Measurements from ENCODE around the gene ADCY1.

ADCY1 gene

DNA sequence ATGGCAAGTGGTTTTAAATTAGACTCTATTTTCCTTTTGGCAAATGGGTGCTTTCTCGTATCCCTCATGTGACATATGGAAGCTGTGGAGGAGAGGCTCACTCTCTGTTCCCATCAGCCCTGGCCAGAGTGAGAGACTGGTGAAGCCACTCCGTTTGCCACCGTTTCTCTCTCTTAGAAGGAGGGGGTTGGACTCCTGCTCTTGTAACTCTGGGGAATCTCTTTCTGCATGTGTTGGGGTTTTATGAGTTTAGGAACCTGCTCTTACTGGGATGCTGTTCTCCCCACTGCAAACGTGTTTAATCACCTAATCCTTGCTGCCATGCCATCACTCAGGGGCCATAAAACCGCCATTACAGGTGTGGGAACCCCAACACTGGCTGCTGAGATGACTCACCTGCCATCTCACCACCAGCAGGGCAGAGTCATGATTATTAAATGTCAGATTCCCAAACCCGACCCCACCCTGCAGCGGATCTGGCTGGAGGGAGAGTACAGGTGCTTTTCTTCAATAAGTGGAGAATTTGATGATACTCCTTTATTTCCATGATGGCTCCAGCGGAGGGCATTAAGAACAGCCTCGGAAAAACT, 103.2 kb downstream of the ADCY1 start:
- no peak for ATAC-seq
- no peak overlapping the region for H3K27ac Mint-ChIP-seq
- H3K4me1 Mint-ChIP-seq, result no peaks in the 10 kb centered on the region
- H3K4me3 Mint-ChIP-seq, result no peak overlapping the region
- peaks cover 0 to 10% of the 10 kb centered on the region in 2 donors for H3K9me3 Mint-ChIP-seq
- peaks cover 31% of the 10 kb centered on the region for H3K27me3 Mint-ChIP-seq
- no peak for DNase-seq

DNA sequence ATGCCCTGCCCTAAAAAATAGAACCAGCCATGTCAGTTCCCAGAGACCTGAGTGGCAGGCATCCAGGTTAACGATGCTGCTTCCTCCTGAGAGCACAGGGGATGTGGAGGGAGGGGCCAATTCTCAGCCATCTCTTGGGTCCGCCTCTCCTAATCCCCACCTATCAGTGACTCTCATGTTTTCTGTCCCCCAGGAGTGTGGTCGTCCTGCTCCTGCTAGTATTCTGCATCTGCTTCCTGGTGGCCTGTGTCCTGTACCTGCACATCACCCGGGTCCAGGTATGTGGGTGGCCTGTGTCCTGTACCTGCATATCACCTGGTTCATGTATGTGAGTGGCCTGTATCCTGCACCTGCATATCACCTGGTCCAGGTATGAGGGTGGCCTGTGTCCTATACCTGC, 105.3 kb downstream of the ADCY1 start:
- ATAC-seq, result no peak
- Mint-ChIP-seq H3K9me3 (peaks cover 0 to 5% of the 10 kb centered on the region in 2 donors), H3K27me3 (peaks cover 31% of the 10 kb centered on the region), H3K27ac (no peak overlapping the region), H3K4me3 (no peak overlapping the region), H3K4me1 (no peaks in the 10 kb centered on the region)
- DNase-seq, result no peak

DNA sequence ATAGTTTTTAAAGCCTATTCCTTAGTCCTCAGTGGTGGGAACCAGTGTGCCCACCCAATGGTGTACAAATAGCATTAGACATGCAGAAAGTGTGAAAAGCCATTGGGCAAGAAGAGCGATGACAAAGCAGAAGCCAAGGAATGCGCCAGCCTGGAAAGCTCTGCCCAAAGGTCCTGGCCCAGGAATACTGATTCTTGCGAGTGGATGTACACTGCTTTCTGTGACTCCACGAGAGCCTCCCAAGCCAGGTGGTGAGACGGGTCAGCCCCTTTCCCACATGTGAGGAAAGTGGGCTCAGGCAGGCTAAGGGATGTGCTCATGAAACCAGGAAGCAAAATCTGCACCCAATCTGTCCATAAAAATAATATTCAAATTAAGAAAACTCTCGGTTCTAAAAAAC, 106.6 kb downstream of the ADCY1 start:
- Mint-ChIP-seq H3K27me3 (peaks cover 28% of the 10 kb centered on the region), H3K9me3 (peaks cover 0 to 4% of the 10 kb centered on the region in 2 donors), H3K4me3 (no peak overlapping the region), H3K27ac (no peak overlapping the region), H3K4me1 (no peaks in the 10 kb centered on the region)
- no peak for ATAC-seq
- DNase-seq, result no peak

DNA sequence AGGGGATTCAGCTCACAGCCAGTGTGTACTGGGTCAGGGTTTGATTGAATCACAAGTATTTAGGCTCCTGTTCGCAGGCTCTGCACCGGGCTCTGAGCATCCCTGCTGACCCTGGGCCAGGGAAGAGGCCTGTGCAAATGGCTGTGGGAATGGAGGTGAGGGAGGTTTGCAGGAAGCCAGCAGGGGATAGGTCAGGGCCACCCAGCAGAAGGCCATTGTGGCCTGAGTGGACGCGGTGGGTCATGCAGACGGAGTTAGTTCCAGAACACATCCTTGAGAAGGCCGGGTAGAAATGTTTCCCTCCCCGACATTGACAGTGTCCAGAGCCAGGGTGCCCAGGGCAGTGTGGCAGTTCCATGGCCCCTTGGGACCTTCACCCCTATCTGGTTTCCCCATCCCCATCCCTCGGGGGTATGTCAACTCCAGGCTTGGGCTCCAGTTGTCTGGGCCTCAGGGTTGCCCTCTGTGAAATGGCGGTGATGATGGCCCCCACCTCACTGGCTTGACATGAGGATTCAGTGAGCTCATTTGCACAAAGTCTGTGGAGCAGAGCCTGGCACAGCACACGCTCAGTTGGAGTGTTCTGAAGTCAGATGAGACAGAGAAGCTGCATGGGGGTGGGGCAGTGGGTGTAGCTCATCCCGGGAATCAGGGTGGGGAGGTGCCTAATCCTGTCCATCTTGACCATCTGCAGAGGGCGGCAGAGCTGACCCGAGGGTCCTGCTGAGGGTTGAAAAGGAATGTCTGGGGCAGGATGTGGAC, 107.6 kb downstream of the ADCY1 start:
- no peaks in the 10 kb centered on the region for H3K4me1 Mint-ChIP-seq
- H3K9me3 Mint-ChIP-seq, result no peaks in the 10 kb centered on the region
- peak overlapping the region in 1 of 2 donors; percentile 86 for H3K27ac Mint-ChIP-seq
- H3K4me3 Mint-ChIP-seq, result no peak overlapping the region
- peaks cover 23% of the 10 kb centered on the region for H3K27me3 Mint-ChIP-seq
- DNase-seq (no peak), ATAC-seq (no peak)

DNA sequence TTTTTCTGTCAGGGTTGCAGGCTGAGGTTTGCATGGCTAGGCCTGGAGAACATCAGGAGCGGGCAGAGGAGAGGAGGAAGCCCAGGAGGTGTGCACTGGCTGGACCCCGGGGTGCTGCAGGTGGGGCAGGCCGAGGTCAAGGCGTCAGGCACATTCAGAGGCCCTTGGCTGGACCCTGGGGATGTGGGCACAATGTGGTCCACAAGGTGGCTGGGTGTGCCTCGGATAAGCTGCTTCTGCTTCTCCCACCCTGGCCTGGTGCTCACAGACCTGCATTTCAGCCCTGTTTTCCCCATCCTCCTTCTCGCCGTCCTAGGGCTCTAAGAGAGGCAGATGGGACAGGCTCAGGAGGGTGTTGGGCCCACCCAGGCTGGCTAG, 108.2 kb downstream of the ADCY1 start:
- no peak for ATAC-seq
- Mint-ChIP-seq H3K27ac (no peak overlapping the region), H3K4me3 (no peak overlapping the region), H3K9me3 (no peaks in the 10 kb centered on the region), H3K4me1 (no peaks in the 10 kb centered on the region), H3K27me3 (peaks cover 19% of the 10 kb centered on the region)
- no peak for DNase-seq

DNA sequence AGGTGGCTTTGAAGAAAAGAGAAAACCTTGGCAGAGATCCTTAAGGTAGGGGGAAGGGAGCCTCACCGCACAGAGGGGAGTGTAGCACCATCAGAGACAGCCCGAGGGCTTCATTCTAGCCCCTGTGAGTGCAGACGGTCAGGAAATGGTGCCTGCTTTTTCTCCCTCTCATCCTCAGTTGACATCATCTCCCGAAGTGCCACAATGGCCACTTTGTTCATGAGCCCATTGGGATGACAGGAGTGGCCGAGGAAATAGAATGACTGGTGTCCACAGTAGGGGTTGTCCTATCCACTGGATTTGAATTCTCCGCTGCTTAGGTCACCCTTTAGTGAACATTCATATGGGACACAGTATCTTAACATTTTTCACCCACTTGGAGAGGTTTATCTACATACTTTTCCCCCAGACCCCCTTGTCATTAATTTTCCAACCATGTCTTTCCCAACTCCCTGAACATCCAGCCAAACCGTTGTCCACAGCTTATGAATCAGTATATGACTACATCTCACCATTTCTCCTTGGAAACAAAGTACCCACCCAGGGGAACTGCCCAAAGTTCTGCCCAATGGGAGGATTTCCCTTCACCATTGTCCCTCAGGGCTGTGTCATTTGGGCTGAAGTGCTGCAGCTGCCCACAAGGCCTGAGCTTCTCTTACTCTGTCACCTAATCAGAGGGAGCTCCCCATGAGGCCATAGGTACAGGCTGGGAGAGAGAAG, 108.8 kb downstream of the ADCY1 start:
- ATAC-seq (no peak), DNase-seq (no peak)
- H3K27ac Mint-ChIP-seq, result no peak overlapping the region
- H3K27me3 Mint-ChIP-seq, result peaks cover 13% of the 10 kb centered on the region
- H3K9me3 Mint-ChIP-seq, result no peaks in the 10 kb centered on the region
- H3K4me3 Mint-ChIP-seq, result no peak overlapping the region
- H3K4me1 Mint-ChIP-seq, result no peaks in the 10 kb centered on the region

DNA sequence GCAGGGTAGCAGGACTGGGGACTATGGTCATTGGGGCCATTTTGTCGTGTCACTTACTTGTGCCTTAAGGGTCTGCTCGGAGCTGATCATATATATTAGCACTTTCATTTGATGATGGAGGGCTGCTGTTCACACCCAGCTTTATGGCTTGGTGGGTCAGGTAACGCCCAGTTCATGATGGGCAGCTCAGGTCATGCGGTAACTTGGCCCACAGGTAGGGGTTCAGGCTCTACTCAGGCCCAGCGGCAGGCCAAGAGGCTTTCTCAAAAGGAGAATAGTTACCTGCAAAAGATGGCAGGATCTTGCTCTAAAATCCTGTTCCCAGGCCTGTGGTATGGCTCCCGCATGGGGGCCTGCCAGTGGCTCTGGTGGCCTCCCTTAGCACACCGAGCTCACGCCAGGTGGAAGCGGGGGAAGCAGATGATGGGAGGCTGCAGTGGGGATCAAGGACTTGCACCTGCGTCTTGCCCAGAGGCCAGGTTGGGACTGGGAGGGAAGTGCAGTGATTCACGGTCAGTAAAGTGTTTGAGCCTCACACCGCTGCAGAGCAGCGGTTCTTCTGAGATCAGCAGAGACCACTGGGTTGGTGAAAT, 109.5 kb downstream of the ADCY1 start:
- Mint-ChIP-seq H3K27me3 (peaks cover 10% of the 10 kb centered on the region), H3K4me3 (no peak overlapping the region), H3K27ac (no peak overlapping the region), H3K9me3 (no peaks in the 10 kb centered on the region), H3K4me1 (no peaks in the 10 kb centered on the region)
- no peak for DNase-seq
- no peak for ATAC-seq

DNA sequence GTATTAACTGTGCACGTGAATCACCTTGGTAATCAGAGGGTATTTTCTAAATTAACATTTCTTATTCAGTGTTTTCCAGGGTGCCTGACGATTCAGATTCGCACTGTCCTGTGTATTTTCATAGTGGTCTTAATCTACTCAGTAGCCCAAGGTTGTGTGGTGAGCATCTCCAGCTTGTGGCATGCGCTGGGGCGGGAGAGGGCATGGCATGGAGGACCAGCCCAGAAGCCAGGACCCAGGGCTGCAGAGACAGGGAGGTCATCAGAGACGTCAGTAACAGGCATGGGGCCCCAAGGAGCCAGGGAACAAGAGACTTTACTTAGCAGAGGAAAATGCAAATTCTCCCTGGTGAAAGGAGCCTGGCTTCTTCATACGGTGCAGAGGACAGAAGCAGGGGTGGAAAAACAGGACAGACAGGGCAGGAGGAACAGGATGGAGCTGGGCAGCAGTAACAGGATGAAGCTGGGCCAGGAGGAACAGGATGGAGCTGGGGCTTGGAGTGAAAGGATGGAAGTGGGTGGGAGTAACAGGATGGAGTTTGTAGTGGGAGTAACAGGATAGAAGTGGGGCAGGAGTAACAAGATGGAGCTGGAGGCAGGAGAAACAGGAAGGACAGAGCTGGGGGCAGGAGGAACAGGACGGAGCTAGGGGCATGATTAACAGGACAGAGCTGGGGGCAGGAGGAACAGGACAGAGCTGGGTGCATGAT, 110.9 kb downstream of the ADCY1 start:
- ATAC-seq, result no peak
- Mint-ChIP-seq H3K27ac (peak overlapping the region in 1 of 2 donors; percentile 22), H3K27me3 (peaks cover 18% of the 10 kb centered on the region), H3K9me3 (no peaks in the 10 kb centered on the region), H3K4me3 (no peak overlapping the region), H3K4me1 (no peaks in the 10 kb centered on the region)
- no peak for DNase-seq

DNA sequence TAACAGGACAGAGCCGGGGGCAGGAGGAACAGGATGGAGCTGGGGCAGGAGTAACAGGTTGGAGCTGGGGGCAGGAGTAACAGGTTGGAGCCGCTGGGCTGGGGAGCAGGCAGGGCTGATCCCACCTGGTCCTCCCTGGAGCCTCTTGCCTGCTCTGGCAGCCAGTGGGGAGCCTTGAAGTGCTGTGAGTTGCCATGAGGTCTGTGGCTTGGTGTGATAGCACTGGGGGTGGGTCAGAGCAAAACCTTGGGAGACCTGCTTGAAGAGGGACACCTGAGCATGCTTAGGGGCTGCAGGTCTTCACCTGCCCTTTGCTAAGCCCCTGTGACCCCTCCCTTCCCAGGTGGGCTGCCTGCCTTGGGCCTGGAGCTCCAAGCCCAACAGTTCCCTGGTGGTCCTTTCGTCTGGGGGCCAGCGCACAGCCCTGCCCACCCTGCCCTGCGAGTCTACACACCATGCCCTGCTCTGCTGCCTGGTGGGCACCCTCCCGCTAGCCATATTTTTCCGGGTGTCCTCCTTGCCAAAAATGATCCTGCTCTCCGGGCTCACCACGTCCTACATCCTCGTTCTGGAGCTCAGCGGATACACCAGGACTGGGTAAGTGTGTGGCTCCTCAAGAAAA, 111.6 kb downstream of the ADCY1 start:
- DNase-seq (no peak), ATAC-seq (no peak)
- H3K27ac Mint-ChIP-seq, result peak overlapping the region in 1 of 2 donors; percentile 22
- H3K27me3 Mint-ChIP-seq, result peaks cover 13% of the 10 kb centered on the region
- no peak overlapping the region for H3K4me3 Mint-ChIP-seq
- no peaks in the 10 kb centered on the region for H3K4me1 Mint-ChIP-seq
- no peaks in the 10 kb centered on the region for H3K9me3 Mint-ChIP-seq

DNA sequence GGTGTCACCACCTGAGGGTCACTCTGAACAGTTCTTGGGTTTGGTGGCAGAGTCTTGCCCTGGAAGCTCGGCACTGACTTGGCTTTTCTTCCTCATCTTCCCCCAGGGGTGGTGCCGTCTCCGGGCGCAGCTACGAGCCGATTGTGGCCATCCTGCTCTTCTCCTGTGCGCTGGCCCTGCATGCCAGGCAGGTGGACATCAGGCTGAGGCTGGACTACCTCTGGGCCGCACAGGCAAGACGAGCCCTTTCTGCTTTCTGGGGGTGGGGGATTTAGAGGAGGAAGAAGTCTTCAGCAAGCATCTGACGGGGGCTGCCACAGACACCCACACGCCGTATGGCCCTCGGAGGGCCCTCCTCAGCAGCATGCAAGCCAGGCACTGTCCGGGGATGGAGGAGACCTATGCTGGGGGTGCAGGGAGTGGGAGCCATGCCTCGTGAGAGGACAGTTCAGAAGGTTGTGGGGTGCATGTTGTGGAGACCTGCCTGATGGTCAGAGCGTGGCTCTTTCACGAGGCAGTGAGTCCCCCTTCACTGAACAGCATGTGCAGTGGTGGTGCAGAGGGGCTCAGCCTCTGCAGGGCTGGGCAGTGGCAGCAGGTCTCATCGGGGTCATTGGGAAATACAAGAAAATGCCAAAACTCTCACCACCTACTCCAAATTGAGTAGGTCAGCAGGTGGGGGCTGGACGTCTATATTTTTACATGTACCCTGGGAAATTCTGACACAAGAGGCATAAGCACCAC, 112.4 kb downstream of the ADCY1 start:
- H3K4me3 Mint-ChIP-seq, result no peak overlapping the region
- H3K27me3 Mint-ChIP-seq, result peaks cover 8% of the 10 kb centered on the region
- no peaks in the 10 kb centered on the region for H3K9me3 Mint-ChIP-seq
- DNase-seq, result no peak
- no peak overlapping the region for H3K27ac Mint-ChIP-seq
- no peak for ATAC-seq
- H3K4me1 Mint-ChIP-seq, result no peaks in the 10 kb centered on the region

DNA sequence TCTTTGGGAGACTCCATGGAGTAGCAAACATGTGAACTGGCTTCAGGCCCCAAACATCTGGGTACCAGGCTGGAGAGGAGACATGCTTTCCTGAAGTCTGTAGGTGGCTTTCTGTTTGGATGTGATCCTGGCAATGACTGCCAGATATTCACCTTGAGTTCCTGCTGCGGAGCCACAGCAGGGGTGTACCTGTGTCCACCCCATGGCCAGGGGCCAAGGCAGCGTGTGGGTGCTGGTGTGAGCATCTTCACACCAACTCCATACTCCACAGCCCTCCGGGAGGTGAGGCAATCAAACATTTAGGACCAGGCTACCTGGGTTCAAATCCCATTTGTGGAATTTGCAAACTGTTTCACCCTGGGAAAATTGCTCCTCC, 113.0 kb downstream of the ADCY1 start:
- no peak overlapping the region for H3K4me3 Mint-ChIP-seq
- no peaks in the 10 kb centered on the region for H3K4me1 Mint-ChIP-seq
- no peaks in the 10 kb centered on the region for H3K9me3 Mint-ChIP-seq
- no peak for DNase-seq
- H3K27me3 Mint-ChIP-seq, result peaks cover 8% of the 10 kb centered on the region
- ATAC-seq, result no peak
- no peak overlapping the region for H3K27ac Mint-ChIP-seq

DNA sequence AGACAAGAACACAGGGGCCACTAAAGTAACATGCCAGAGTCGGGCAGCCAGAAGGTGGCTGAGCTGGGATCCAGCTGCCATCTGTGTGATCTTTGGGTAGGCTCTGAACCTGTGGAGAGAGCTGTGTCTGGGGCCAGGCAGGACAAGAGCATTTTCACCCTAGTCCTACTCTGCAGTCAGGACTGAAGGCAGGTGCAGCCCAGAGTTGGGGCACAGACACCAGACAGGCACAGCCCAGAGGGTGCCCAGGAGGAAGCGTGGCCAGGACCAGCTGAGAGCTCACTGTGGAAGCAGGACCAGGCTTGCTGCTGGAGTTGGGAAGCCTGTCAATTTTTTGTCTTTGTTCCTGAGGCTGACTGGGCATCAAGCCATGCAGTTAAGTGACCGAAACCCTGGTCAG, 113.6 kb downstream of the ADCY1 start:
- Mint-ChIP-seq H3K27ac (no peak overlapping the region), H3K4me3 (no peak overlapping the region), H3K9me3 (no peaks in the 10 kb centered on the region), H3K4me1 (no peaks in the 10 kb centered on the region), H3K27me3 (peaks cover 8% of the 10 kb centered on the region)
- ATAC-seq (no peak), DNase-seq (no peak)

DNA sequence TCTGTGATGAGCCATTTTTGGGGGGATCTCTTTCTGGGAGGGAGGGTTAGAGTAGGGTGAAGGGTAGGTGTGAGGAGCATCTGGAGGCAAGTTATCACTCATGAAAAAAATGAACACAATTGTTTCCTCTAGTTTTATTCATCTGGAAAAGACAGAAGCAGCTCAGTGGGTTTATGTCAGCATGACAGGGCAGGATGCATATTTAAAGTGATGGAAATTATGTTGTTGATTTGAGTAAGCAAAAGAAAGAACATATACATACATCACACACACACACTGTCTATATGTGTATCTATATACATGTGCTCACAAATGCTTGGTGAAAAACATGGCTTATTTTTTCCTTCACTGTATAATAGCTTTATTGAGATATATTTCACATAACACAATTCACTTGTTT, 114.2 kb downstream of the ADCY1 start:
- no peak overlapping the region for H3K4me3 Mint-ChIP-seq
- ATAC-seq (no peak), DNase-seq (no peak)
- H3K9me3 Mint-ChIP-seq, result no peaks in the 10 kb centered on the region
- H3K27me3 Mint-ChIP-seq, result peaks cover 8% of the 10 kb centered on the region
- no peaks in the 10 kb centered on the region for H3K4me1 Mint-ChIP-seq
- no peak overlapping the region for H3K27ac Mint-ChIP-seq

DNA sequence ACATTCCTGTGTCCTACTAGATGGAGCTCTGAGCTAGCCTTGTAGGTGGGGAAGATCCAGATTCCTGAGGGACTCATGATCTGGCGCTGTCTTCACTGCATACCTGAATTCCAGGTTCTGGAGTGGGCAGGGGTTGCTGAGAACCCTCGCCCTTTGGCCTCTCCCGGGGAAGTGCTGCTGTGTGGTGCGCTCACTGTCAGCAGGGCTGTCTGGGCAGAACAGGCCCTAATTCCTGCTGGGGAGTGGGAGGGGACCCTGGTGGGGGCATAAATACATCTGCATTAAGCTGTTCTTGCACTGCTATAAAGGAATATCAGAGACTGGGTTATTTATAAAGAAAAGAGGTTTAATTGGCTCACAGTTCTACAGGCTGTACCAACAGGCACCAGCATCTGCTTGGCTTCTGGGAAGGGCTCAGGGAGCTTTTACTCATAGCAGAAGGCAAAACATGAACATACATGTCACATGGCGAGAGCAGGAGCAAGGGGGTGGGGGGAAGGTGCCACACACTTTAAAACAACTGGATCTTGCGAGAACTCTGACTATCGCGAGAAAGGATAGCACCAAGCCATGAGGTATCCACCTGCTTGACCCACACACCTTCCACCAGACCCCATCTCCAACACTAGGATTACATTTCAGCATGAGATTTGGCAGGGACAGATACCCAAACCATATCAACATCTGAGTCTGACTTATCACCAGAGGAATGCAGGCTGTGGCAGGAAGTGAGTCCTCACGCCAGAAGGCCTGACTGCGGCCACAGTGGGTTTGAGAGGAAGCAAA, 115.0 kb downstream of the ADCY1 start:
- no peak for ATAC-seq
- H3K9me3 Mint-ChIP-seq, result no peaks in the 10 kb centered on the region
- H3K4me3 Mint-ChIP-seq, result no peak overlapping the region
- DNase-seq, result no peak
- peak overlapping the region in 1 of 2 donors; percentile 48 for H3K27ac Mint-ChIP-seq
- no peaks in the 10 kb centered on the region for H3K4me1 Mint-ChIP-seq
- H3K27me3 Mint-ChIP-seq, result peaks cover 8% of the 10 kb centered on the region
